WERI-Rb-1 (cell line): ENCODE data around the gene BRI3.

Source experiments
- DNase-seq: peaks from one replicate; pipeline ENCODE4 v3.0.0-alpha.2; 2020
- H3K27ac ChIP-seq: fragments of 250-450 bp; sonication (Bioruptor Pico); 2 replicates; pipeline ENCODE4 v1.5.1; 2020; ENCODE audit warnings: mild to moderate bottlenecking, moderate library complexity
- H3K27me3 ChIP-seq: fragments of 250-450 bp; sonication (Bioruptor Pico); 2 replicates; pipeline ENCODE4 v1.5.1; 2021; ENCODE audit warnings: mild to moderate bottlenecking, low read depth, moderate library complexity; ENCODE audit not compliant: insufficient read depth, severe bottlenecking
- H3K36me3 ChIP-seq: fragments of 250-450 bp; sonication (Bioruptor Pico); 2 replicates; pipeline ENCODE4 v1.5.1; 2020; ENCODE audit warnings: mild to moderate bottlenecking, moderate library complexity
- H3K4me3 ChIP-seq: 2 replicates; pipeline ENCODE4 v1.5.1; 2011; ENCODE audit warnings: low read depth, mild to moderate bottlenecking, control low read depth, low read length
- H3K9me3 ChIP-seq: fragments of 250-450 bp; sonication (Bioruptor Pico); 2 replicates; pipeline ENCODE4 v1.5.1; 2021; ENCODE audit warnings: mild to moderate bottlenecking, moderate library complexity; ENCODE audit not compliant: severe bottlenecking
- CTCF ChIP-seq: IDR thresholded peaks from 2 replicates; pipeline ENCODE4 v1.5.1; 2011; ENCODE audit warnings: low read depth, mild to moderate bottlenecking, control low read depth, inconsistent platforms, low read length

BRI3 gene

GRCh38 chr7:98241674-98242241, 39.7 kb upstream of the BRI3 start:
- DNase-seq = no peak
- 0 out of 2 replicates have a peak overlapping the region, but pooled peaks have one; percentile 42 for H3K27ac ChIP-seq
- H3K36me3 ChIP-seq = peaks cover 74% of the 10 kb centered on the region
- TF ChIP-seq CTCF = no peak
- H3K9me3 ChIP-seq = no peaks in the 10 kb centered on the region
- H3K4me3 ChIP-seq = no peak overlapping the region
- no peaks in the 10 kb centered on the region for H3K27me3 ChIP-seq

GRCh38 chr7:98242342-98242741, 39.1 kb upstream of the BRI3 start:
- H3K4me3 ChIP-seq = no peak overlapping the region

GRCh38 chr7:98242934-98243333, 38.6 kb upstream of the BRI3 start:
- Histone ChIP-seq H3K36me3 (peaks cover 71% of the 10 kb centered on the region), H3K9me3 (no peaks in the 10 kb centered on the region), H3K27me3 (no peaks in the 10 kb centered on the region), H3K4me3 (no peak overlapping the region), H3K27ac (no peak overlapping the region)
- no peak for DNase-seq
- no peak for TF ChIP-seq CTCF

More at GRCh38 chr7:98242342-98242741, 39.1 kb upstream of the BRI3 start:
- peaks cover 69% of the 10 kb centered on the region for H3K36me3 ChIP-seq
- DNase-seq = no peak
- no peak overlapping the region for H3K27ac ChIP-seq
- TF ChIP-seq CTCF = no peak
- no peaks in the 10 kb centered on the region for H3K9me3 ChIP-seq
- H3K27me3 ChIP-seq = no peaks in the 10 kb centered on the region

GRCh38 chr7:98244871-98245270, 36.6 kb upstream of the BRI3 start:
- Histone ChIP-seq H3K36me3 (peaks cover 62% of the 10 kb centered on the region), H3K27me3 (no peaks in the 10 kb centered on the region), H3K9me3 (no peaks in the 10 kb centered on the region), H3K4me3 (no peak overlapping the region), H3K27ac (no peak overlapping the region)
- DNase-seq = no peak
- TF ChIP-seq CTCF = no peak

- no peak overlapping the region for H3K4me3 ChIP-seq
- no peak overlapping the region for H3K27ac ChIP-seq
- no peak for DNase-seq
- H3K9me3 ChIP-seq = no peaks in the 10 kb centered on the region
- peaks cover 44% of the 10 kb centered on the region for H3K36me3 ChIP-seq
- no peak for TF ChIP-seq CTCF
- H3K27me3 ChIP-seq = no peaks in the 10 kb centered on the region
These were observed 33.3 kb upstream of the BRI3 start for GRCh38 chr7:98248156-98248555.

GRCh38 chr7:98249106-98249505, 32.4 kb upstream of the BRI3 start:
- no peak overlapping the region for H3K4me3 ChIP-seq

More at GRCh38 chr7:98249106-98249505, 32.4 kb upstream of the BRI3 start:
- TF ChIP-seq CTCF = no peak
- H3K27me3 ChIP-seq = no peaks in the 10 kb centered on the region
- no peak overlapping the region for H3K27ac ChIP-seq
- no peaks in the 10 kb centered on the region for H3K9me3 ChIP-seq
- no peak for DNase-seq
- H3K36me3 ChIP-seq = peaks cover 37% of the 10 kb centered on the region
